H9 (cell line): Measurements from ENCODE around the gene HLA-C. TPM values are rescaled to one million over a fixed set of nuclear protein-coding genes. Genes with fewer than 3 reads are reported as not detected.

Experiments used
- DNase-seq: peaks from one replicate; pipeline ENCODE4 v3.0.0-alpha.2; 2017
- H2AFZ ChIP-seq: one replicate; pipeline ENCODE4 v1.6.1; 2013; ENCODE audit warnings: mild to moderate bottlenecking, low read length, control low read depth, moderate library complexity
- H2AK5ac ChIP-seq: 2 replicates; pipeline ENCODE4 v1.6.1; 2013; ENCODE audit warnings: low read length, control low read depth, mixed read lengths; ENCODE audit not compliant: insufficient read length
- H2BK120ac ChIP-seq: one replicate; pipeline ENCODE4 v1.6.1; 2013; ENCODE audit warnings: low read depth, mild to moderate bottlenecking, low read length, control low read depth, inconsistent platforms; ENCODE audit not compliant: poor library complexity, severe bottlenecking
- H2BK12ac ChIP-seq: 2 replicates; pipeline ENCODE4 v1.6.1; 2013; ENCODE audit warnings: low read length, control low read depth, mixed read lengths, low read depth; ENCODE audit not compliant: insufficient read length
- H2BK15ac ChIP-seq: 2 replicates; pipeline ENCODE4 v1.6.1; 2013; ENCODE audit warnings: low read depth, low read length, control low read depth
- H2BK20ac ChIP-seq: one replicate; pipeline ENCODE4 v1.6.1; 2013; ENCODE audit warnings: low read depth, mild to moderate bottlenecking, low read length, control low read depth, inconsistent platforms; ENCODE audit not compliant: poor library complexity, severe bottlenecking
- H2BK5ac ChIP-seq: 2 replicates; pipeline ENCODE4 v1.6.1; 2013; ENCODE audit warnings: low read length, control low read depth, mixed read lengths; ENCODE audit not compliant: insufficient read length
- H3K14ac ChIP-seq: 2 replicates; pipeline ENCODE4 v1.6.1; 2013; ENCODE audit warnings: low read length, control low read depth; ENCODE audit not compliant: insufficient read depth
- H3K18ac ChIP-seq: 2 replicates; pipeline ENCODE4 v1.6.1; 2013; ENCODE audit warnings: low read depth, mild to moderate bottlenecking, mixed read lengths, low read length, control low read depth; ENCODE audit not compliant: insufficient read length
- H3K23ac ChIP-seq: 2 replicates; pipeline ENCODE4 v1.6.1; 2013; ENCODE audit warnings: low read length, control low read depth, mixed read lengths, low read depth; ENCODE audit not compliant: insufficient read length
- H3K23me2 ChIP-seq: 2 replicates; pipeline ENCODE4 v1.6.1; 2013; ENCODE audit warnings: low read depth, mild to moderate bottlenecking, mixed read lengths, low read length, control low read depth; ENCODE audit not compliant: insufficient read length, poor library complexity, severe bottlenecking
- H3K27ac ChIP-seq: 2 replicates; pipeline ENCODE4 v1.5.1; 2013; ENCODE audit warnings: low read length, control low read depth, mixed read lengths, low read depth; ENCODE audit not compliant: insufficient read length
- H3K27me3 ChIP-seq: 2 replicates; pipeline ENCODE4 v1.6.1; 2013; ENCODE audit warnings: low read length, control low read depth, inconsistent platforms; ENCODE audit not compliant: insufficient read depth
- H3K4ac ChIP-seq: 2 replicates; pipeline ENCODE4 v1.6.1; 2013; ENCODE audit warnings: low read depth, mild to moderate bottlenecking, control low read depth, inconsistent platforms, low read length, moderate library complexity
- H3K4me1 ChIP-seq: 2 replicates; pipeline ENCODE4 v1.6.1; 2013; ENCODE audit warnings: low read length, control low read depth, inconsistent platforms; ENCODE audit not compliant: insufficient read depth
- H3K4me2 ChIP-seq: 2 replicates; pipeline ENCODE4 v1.6.1; 2013; ENCODE audit warnings: low read length, control low read depth, mixed read lengths; ENCODE audit not compliant: insufficient read length, insufficient read depth
- H3K56ac ChIP-seq: 2 replicates; pipeline ENCODE4 v1.6.1; 2013; ENCODE audit warnings: low read depth, mild to moderate bottlenecking, mixed read lengths, low read length, control low read depth; ENCODE audit not compliant: insufficient read length
- H3K79me1 ChIP-seq: 2 replicates; pipeline ENCODE4 v1.6.1; 2013; ENCODE audit warnings: low read depth, mild to moderate bottlenecking, moderate library complexity, low read length, control low read depth, inconsistent platforms; ENCODE audit not compliant: insufficient read depth, poor library complexity, severe bottlenecking
- H3K79me2 ChIP-seq: 2 replicates; pipeline ENCODE4 v1.6.1; 2013; ENCODE audit warnings: low read length, control low read depth, inconsistent platforms; ENCODE audit not compliant: insufficient read depth
- H3K9ac ChIP-seq: 2 replicates; pipeline ENCODE4 v1.6.1; 2013; ENCODE audit warnings: low read length, control low read depth, mixed read lengths; ENCODE audit not compliant: insufficient read length; ENCODE audit errors: extremely low read depth
- H3K9me3 ChIP-seq: one replicate; pipeline ENCODE4 v1.6.1; 2013; ENCODE audit warnings: low read depth, low read length, inconsistent platforms; ENCODE audit not compliant: control insufficient read depth
- H3T11ph ChIP-seq: one replicate; pipeline ENCODE4 v1.6.1; 2013; ENCODE audit warnings: mild to moderate bottlenecking, low read length, control low read depth, inconsistent platforms
- H4K20me1 ChIP-seq: one replicate; pipeline ENCODE4 v1.6.1; 2013; ENCODE audit not compliant: control insufficient read depth, insufficient read length, insufficient read depth
- H4K5ac ChIP-seq: 2 replicates; pipeline ENCODE4 v1.6.1; 2013; ENCODE audit warnings: low read depth, mild to moderate bottlenecking, mixed read lengths, low read length, control low read depth; ENCODE audit not compliant: insufficient read length
- H4K8ac ChIP-seq: replicated peaks from 2 replicates; pipeline ENCODE4 v1.6.1; 2013; ENCODE audit warnings: low read length, control low read depth, mixed read lengths, low read depth; ENCODE audit not compliant: insufficient read length
- H4K91ac ChIP-seq: 2 replicates; pipeline ENCODE4 v1.6.1; 2013; ENCODE audit warnings: low read depth, mild to moderate bottlenecking, moderate library complexity, mixed read lengths, low read length, control low read depth; ENCODE audit not compliant: insufficient read length
- H3K27ac Mint-ChIP-seq, 3 experiments: 2 replicates in 2 of 3; 3 replicates in 1 of 3; pipeline ENCODE4 v1.8.0; 2020 to 2021; ENCODE audit warnings: mixed read lengths in 3 of 3, mild to moderate bottlenecking in 1 of 3, moderate library complexity in 1 of 3
- H3K27me3 Mint-ChIP-seq: 2 replicates; pipeline ENCODE4 v1.8.0; 2021; ENCODE audit warnings: low read depth, mild to moderate bottlenecking, moderate library complexity, mixed read lengths
- H3K36me3 Mint-ChIP-seq, 3 experiments: 2 replicates in 2 of 3; 3 replicates in 1 of 3; pipeline ENCODE4 v1.8.0; 2020 to 2021; ENCODE audit warnings: low read depth in 3 of 3, mixed read lengths in 3 of 3; ENCODE audit not compliant: insufficient read depth in 1 of 3
- H3K4me1 Mint-ChIP-seq, 2 experiments: 2 replicates each; pipeline ENCODE4 v1.8.0; 2020; ENCODE audit warnings: mixed read lengths in 2 of 2
- H3K4me3 Mint-ChIP-seq, 2 experiments: 2 replicates in 1 of 2; 3 replicates in 1 of 2; pipeline ENCODE4 v1.8.0; 2020 to 2021; ENCODE audit warnings: mild to moderate bottlenecking in 2 of 2, mixed read lengths in 2 of 2, moderate library complexity in 1 of 2
- H3K9me3 Mint-ChIP-seq, 2 experiments: 2 replicates in 1 of 2; 3 replicates in 1 of 2; pipeline ENCODE4 v1.8.0; 2020; ENCODE audit warnings: mild to moderate bottlenecking in 2 of 2, mixed read lengths in 2 of 2, moderate library complexity in 1 of 2
- CTCF ChIP-seq: fragments of 200-600 bp; sonication (generic); conservative IDR thresholded peaks from 3 replicates; pipeline ENCODE4 v1.8.0; 2021; ENCODE audit warnings: antibody characterized with exemption, mild to moderate bottlenecking
- WGBS: extraction: QIAGEN DNeasy Blood & Tissue Kit; methylation state at CpG from one replicate; pipeline ENCODE4 v1.1.7; 2013; ENCODE audit warnings: missing lambda C conversion rate, low lambda C conversion rate, mixed read lengths; ENCODE audit not compliant: insufficient read length; ENCODE audit errors: extremely low coverage; 5-methylcytosine and 5-hydroxymethylcytosine counted together
- total RNA-seq: library from RNA; stranded (reverse); gene quantifications from 2 replicates; pipeline ENCODE4 v1.2.1, GENCODE V29; 2021

The HLA-C gene
- total RNA-seq, 1 experiment from 2014 or later, result 239 TPM

- H3K4me3 Mint-ChIP-seq, result no peak overlapping the region
- H3K18ac ChIP-seq, result no peak overlapping the region
- H4K91ac ChIP-seq, result no peak overlapping the region
- no peak overlapping the region for H3T11ph ChIP-seq
- H3K4me1 ChIP-seq, result no peaks in the 10 kb centered on the region
- no peak overlapping the region for H3K4ac ChIP-seq
- H3K9me3 Mint-ChIP-seq, result no peaks in the 10 kb centered on the region
- no peak overlapping the region for H4K5ac ChIP-seq
- no CpG with 5 or more reads among the region's 4 CpGs for WGBS
- no peak for TF ChIP-seq CTCF
- H4K8ac ChIP-seq, result no peak overlapping the region
- no peaks in the 10 kb centered on the region for H4K20me1 ChIP-seq
- no peak for DNase-seq
- no peak overlapping the region for H2AFZ ChIP-seq
- no peak overlapping the region for H3K4me2 ChIP-seq
- no peak overlapping the region; a peak in 1 of 7 replicates for H3K27ac Mint-ChIP-seq
- no peaks in the 10 kb centered on the region for H3K79me1 ChIP-seq
- no peak overlapping the region for H2AK5ac ChIP-seq
- H3K27me3 ChIP-seq, result no peaks in the 10 kb centered on the region
- H3K9me3 ChIP-seq, result no peaks in the 10 kb centered on the region
- no peak overlapping the region for H2BK5ac ChIP-seq
- no peak overlapping the region for H3K14ac ChIP-seq
- H3K36me3 Mint-ChIP-seq, result no peaks in the 10 kb centered on the region
- no peak overlapping the region for H3K9ac ChIP-seq
- no peak overlapping the region for H3K23ac ChIP-seq
- H3K4me1 Mint-ChIP-seq, result peaks cover 4% of the 10 kb centered on the region in 2 experiments; a peak in 2 of 4 replicates
- peaks cover 11% of the 10 kb centered on the region for H3K27me3 Mint-ChIP-seq
- H2BK120ac ChIP-seq, result no peak overlapping the region
- no peaks in the 10 kb centered on the region for H3K79me2 ChIP-seq
- H3K27ac ChIP-seq, result no peak overlapping the region
- H2BK20ac ChIP-seq, result no peak overlapping the region
- no peak overlapping the region for H2BK15ac ChIP-seq
- no peak overlapping the region for H2BK12ac ChIP-seq
- no peaks in the 10 kb centered on the region for H3K23me2 ChIP-seq
- no peak overlapping the region for H3K56ac ChIP-seq
Measured at GRCh38 chr6:31287619-31288018, 15.7 kb upstream of the HLA-C start.
